HuH-7 (cell line): ENCODE results near the gene NKTR.

ENCODE experiments used
- DNase-seq: peaks from one replicate; pipeline ENCODE4 v3.0.0; 2011; ENCODE audit warnings: low spot score

The NKTR gene

DNA sequence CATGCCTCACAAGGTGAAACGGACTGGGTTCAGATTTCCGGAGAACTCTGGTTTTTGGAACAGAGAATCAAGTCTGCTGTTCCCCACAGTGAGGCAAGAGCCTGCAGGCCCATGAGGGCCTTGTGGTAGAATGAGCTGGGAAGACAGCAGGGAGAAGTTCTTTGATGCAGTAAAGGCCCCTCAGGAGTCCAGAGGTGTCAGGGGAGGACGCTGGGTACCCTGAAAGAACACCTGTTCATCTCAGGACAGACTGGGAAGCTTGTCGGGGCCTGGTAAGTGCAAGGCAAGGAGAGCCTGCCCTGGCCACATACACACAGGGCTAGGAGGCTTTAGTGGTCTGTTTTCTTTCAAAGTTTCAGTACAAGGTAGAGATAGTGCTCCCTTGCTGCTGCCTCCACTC lies 49.3 kb downstream of the NKTR start:
- no peak for DNase-seq

DNA sequence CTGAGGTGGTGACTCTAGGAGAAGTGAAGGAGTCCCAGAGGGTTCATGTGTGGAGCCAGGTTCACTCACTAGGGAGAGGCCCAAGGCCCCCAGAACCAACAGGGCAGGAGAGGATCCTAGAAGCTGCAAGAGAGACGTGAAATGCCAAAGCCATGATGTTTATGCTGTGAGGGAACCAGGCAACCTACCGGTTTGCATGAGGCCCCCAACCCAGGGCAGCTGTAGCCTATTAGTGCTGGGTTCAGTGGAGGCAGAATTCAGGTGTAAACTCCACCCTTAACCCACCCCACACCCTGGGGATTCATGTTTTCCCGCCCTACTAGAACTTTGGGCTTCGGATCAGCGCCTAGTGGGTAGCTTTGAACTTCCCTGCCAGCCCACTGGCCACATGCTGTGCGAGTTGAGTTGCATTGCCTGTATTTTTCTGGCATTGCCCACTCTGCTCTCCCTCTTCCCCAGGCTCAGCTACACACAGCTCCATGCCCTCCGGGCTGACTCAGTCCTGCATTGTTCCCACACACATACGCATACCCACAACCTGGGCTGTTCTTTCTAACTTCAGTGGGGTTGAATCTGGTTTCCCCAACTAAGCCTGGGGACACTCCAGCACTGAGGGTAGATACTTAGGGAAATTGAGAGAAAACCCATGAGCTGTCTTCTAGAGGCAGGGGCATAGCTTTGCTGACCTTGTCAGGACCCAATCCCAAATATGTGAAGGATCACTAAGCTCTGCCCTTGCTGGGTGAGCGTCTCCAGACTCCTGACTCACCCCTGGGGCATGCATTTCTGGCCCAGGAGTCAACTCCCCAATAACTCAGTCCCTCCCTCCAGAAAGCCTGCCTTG lies 51.0 kb downstream of the NKTR start:
- DNase-seq, result no peak

DNA sequence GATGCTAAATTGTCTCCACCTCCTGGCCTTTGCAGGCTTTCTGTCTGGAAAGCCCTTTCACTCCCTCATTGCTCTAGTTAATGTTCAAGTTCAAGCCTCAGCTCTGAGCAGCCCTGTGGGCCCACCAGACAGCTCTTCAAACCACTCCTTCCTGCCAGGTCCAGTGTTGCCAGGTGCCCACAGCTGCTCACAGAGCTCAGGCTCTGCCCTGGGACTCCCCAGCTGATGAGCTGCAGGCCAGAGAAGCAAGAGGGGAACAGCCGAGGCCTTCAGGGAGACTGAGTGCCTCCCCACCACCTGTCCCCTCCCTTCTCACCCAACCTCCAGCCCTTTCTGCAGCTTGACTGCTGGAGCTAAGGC lies 51.7 kb downstream of the NKTR start:
- DNase-seq, result peak; percentile 16

DNA sequence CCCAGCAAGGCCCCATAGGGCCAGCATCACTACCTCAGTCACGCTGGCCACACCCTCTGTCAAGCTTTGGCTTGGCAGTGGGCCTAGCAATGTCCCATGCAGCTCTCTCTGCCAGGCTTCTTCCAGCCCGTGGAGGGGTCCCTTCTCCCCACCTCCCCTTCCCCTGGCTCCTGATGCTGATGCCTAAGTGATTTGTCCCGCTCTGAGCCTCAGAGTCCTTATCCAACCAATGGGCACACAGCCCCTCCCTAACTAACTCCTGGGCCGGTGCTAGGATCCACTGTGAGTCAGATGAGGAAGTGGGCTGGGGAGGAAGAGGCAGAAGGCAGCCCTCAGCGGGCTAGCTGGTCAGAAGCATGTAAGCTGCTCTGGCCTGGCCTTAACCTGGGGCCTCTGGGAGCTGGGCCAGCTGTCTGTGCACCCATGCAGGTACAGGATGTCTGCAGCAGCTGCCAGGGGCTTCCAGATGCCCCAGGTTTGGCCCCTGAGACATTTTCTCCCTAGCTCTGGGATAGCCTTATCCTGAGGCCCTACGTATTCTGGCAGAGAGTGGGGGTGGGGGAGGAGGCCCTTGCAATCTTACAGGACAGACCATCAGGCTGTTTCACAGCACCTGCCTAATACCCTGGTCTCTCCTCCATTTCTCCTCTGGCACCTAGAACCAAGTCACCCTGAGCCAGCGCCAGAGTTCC lies 52.3 kb downstream of the NKTR start:
- peak; percentile 30 for DNase-seq

DNA sequence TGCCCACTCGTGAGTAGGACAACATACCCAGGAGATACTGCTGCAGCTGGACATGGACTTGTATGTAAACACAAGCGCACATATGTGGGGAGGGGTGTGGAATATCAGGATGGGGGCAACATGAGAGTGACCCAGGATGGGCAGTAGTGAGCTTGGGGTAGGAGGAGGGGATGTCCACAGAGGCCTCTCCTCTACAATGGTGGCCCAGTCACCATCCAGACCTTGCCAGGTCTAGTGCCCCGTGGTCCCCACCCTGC lies 52.7 kb downstream of the NKTR start:
- DNase-seq, result peak; percentile 22

DNA sequence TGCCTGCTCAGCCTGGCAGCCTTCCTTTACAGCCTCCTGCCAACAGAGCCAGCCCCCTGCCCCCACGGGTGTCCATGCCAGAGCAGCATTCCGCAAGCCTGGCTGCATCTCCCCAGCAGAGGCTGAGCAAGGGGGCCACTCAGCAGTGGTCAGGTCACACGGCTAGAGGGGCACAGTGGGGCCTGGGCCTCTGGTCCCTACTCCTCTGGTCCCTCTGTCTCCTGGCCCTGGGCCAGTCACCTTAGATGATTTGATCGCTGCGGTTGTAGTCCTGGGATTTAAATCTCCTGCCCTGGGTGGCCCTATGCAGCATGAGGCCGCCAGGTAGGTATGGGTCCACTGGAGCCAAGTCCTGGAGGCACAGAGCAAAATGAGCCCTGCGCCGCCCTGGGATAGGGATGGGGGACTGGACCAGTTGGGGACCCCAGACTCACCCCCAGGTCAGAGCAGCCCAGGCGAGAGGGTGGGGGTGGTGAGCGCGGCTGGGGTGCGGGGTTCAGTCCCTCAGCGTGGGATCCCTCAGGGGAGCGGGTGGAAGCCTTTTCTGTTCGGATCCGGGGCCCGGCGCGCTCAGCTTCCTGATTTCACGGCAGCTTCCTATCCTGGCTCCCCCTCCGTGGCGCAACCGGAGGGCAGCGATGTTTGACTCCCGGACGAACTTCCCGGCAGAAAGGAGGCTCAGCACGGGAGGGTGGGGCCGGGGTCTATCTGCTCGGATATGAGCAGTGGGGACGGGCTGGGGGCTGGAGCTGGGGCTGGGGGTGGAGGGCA lies 53.3 kb downstream of the NKTR start, which contains the start of gene ZBTB47:
TSS of gene ZBTB47 (plus strand) at position 138 of the 771 bp plus-strand sequence. CDS start 4,659 bp downstream, outside the sequence.
- peak; percentile 76 for DNase-seq

DNA sequence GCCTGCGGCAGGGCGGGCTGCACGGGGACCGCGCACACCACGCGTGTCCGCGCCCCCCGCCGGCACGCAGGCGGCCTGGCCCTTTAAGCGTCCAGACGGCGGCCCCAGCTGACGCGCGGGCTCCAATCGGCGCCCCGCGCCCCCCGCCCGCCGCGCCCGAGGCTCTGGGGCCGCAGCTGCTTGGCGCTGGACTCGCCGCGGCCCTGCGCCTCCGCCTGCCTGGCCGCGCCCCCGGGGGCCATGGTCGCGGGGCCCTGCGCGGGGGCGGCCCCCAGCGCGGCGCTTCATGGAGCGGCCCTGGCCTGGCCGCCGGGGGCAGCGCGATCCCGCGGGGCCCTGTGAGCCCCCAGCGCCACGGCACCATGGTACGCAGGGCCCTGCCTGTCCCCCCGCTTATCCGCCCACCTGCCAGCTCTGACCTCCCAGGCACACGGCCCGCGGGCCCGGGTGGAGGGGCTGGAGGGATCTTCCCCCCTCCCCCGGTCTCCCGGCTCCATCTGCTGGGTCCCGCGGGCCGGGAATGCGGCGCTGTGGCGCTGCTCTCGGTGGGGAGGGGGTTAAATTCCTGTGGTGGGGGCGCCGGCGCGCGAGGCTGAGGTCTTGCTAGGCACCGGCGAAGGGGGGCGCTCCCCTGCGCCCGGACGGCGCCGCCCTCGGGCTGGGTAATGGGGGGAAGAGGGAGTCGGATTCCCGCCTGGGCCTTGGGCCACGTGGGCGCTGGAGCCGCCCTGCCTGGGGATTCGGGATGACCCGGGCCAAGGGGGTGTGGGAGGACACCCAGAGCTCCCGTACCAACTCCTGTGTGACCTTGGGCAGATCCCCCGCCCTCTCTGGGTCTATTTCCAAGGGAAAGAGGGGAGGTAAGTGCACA lies 54.1 kb downstream of the NKTR start:
- peak; percentile 78 for DNase-seq

DNA sequence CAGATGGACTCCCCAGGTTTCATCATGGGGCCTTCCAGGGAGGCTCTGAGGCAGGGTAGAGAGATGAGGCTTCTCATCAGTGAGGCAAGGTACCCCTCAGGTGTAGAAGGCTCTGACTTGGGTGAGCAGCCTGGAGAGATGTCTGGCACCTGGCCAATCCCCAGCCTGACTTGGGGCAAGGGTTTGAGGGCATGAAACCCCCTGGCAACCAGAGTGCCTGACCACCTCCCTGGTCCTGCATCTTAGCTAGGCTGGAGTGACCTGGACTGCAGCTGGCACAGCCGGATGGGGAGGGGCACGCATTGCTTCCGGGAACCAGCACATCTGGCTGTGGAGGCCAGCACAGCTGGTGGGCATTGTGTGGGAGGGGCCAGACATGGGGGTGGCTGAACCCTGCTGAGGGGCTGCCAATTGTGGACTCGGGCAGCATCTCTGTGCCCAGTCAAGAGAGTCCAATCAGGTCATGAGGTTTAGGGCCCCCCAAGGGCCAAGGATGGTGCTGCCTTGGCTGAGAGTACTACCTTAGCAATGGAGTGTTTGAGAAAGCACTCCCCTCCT lies 54.9 kb downstream of the NKTR start:
- DNase-seq, result no peak

DNA sequence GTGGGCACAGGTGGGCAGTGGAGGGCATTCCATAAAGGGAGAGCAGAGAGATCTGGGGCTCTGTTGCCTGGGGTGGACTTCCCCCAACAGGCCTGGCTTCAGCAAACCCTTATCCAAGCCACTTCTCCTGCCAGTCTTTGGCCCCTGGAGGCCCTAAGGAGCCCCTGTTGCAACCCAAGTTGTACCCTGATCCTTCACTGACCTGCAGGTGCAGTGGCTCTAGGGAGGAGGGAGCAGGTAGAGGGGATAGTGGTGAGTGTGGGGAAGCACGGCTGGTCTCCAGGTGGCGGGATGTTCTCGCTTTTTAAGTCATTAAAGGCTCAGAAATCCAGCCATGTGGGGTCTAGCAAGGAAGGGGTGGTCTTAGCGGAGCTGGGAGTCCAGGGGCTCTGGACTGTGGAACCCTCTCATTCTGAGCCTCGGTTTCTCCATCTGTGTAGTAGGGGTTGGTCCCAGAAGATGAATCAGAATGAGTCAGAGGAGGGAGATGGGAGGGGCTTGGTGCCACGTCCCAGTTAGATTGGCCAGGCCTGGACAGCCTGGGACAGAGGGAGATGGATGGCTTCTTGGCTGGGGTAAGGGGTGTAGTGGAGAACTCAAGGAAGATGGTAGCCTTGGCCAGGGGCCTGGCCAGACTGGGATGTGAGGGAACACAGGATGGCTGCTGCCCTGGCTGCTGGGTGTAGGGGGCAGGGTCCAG lies 55.6 kb downstream of the NKTR start:
- DNase-seq, result peak; percentile 39

DNA sequence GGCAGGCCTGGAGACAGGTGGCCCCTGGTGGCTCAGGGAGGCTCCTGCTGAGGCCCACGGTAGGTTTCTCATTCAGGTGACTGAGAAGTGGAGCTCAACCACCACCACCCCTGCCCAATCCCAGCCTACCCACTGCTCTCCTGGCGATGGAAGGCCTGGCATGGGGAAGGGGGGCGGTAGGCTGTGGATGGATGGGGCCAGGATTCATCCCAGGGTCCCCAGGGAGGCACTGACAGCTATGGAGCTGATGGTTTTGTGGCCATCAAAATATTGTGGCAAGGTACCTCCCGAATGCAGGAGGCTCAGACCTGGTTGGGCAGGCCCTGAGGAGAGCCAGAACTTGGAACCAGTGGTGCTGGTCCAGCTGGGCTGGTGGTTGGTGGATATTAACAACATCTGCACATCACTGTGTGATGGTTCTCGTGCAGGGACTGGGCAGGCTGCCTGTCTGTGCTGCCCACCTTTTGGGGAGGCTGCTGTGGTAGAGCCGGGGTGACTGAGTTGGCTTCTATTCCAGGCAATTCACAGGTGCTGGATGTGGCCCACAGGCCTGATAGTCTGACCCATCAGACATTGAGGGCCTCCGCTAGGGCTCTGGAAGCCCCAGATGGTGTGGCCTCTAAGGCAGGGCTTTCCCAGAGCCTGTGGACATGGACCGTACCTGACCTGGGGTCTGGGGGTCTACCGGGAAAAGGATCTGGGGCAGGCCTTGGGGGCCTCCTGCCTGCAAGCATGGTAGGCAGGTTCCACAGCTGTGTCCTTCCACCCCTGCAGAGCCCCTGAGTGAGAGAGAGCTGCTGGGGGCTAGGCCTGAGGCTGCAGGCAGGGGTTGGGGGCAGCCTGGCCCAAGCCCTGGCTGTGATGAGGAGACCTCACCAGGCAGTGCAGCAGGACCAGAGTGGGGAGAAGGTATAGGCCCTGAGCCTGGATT lies 56.5 kb downstream of the NKTR start:
- peak; percentile 14 for DNase-seq

DNA sequence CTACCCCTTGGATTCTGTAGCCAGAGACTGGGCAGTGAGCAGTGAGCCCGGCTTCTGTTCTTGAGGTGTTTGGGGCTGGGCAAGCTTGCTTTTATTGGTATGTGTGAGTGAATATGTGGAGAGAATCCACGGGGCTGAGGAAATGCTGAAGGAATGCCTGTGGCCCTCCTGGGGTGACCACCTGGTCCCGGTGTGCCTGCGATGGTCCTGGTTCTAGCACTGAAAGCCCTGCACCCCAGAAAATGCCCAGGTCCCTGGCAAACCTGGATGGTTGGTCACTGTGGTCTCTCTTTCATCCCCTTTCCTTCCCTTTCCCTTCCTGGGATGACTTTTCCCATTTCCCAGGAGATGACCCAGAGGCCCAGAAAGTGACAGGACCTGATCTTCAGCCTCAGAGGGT lies 57.2 kb downstream of the NKTR start:
- DNase-seq, result no peak

DNA sequence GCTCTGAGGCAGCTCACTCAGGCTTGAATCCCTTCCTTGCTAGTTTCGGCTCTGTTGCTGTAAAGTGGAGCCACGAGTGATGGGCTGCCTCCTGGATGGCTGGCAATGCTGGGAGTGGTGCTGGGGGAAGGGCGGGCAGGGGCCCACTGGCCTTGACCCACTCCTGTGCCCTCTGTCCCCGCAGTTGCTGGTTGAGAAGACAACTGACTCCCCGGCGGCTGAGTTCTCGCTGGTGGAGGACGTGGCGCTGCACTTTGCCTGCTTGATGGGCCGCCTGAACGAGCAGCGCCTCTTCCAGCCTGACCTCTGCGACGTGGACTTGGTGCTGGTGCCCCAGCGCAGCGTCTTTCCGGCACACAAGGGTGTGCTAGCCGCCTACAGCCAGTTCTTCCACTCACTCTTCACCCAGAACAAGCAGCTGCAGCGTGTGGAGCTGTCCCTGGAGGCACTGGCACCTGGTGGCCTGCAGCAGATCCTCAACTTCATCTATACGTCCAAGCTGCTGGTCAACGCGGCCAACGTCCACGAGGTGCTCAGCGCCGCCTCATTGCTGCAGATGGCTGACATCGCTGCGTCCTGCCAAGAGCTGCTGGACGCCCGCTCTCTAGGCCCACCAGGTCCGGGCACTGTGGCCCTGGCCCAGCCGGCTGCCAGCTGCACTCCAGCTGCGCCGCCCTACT lies 57.7 kb downstream of the NKTR start:
- peak; percentile 13 for DNase-seq

DNA sequence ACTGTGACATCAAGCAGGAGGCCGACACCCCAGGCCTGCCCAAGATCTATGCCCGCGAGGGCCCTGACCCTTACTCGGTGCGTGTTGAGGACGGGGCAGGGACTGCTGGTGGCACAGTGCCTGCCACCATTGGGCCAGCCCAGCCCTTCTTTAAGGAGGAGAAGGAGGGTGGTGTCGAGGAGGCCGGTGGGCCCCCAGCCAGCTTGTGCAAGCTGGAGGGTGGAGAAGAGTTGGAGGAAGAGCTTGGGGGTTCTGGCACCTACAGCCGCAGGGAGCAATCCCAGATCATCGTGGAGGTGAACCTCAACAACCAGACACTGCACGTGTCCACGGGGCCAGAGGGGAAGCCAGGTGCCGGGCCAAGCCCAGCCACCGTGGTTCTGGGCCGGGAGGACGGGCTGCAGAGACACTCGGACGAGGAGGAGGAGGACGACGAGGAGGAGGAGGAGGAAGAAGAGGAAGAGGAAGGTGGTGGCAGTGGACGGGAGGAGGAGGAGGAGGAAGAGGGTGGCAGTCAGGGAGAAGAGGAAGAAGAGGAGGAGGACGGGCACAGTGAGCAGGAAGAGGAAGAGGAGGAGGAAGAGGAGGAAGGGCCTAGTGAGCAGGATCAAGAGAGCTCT lies 58.4 kb downstream of the NKTR start:
- DNase-seq, result no peak

DNA sequence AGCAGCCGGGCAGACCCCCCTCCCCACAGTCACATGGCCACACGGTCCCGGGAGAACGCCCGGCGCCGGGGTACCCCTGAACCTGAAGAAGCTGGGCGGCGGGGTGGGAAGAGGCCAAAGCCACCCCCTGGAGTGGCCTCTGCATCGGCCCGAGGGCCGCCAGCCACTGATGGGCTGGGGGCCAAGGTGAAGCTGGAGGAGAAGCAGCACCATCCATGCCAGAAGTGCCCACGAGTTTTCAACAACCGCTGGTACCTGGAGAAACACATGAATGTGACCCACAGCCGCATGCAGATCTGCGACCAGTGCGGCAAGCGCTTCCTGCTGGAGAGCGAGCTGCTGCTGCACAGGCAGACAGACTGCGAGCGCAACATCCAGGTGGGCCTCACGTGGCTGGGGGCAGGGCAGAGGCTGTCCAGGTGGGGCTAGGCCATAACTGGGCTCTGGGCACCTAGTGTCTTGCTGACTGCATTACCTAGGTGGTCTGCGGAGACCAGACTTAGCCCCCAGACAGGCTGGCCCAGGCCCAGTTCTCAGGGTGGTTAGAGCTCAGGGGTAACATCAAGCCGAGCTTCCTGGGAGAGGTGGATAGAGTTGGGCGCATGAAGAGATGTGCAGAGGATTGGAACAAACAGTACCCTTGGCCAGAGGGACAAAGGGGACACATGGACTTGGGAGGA lies 59.1 kb downstream of the NKTR start:
- DNase-seq, result peak; percentile 17

DNA sequence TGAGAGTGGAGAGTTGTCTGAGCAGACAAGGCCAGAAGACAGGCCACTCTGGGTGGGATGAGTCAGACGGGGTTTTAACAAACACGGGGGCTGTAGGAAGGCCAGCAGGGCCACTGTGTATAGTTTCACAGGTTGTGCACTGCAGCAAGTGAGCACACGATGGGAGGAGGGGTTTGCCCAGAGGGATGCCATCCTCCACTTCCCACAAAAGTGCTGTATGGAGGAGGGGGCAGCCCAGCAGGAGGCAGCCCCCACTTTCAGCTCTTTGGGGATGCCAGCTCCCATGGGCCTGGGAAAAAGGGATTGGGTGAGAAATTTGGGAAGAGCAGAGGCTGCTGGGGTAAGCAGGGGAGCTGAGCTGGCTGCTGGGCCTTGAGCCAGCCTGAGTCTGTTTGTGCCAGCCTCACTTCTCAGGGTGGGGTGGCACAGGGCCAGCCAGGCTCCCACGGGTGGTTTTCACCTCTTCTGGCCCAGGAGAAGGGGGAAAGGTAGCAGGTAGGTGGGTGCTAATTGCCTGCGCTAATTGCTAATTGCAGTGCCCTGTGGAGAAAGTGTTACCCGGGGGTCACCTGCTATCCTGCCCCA lies 59.7 kb downstream of the NKTR start:
- no peak for DNase-seq

DNA sequence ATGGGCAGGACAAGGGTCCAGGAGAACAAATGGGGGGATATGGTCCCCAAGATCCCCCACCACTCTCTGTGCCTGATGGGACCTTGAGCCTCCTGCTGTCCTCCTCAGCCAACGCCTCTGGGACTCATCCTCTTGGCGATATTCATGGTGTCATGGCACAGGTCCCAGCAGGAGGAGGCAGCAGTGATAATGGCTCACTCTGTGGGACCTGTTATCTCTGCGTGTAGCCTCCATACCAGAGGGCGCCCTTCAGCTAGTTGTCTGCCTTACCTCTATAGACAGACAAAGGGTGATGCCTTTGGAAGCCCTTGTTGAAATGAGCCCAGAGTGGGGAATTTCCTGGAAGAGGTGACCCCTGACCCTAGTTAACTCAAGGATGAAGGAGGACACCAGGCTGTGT lies 60.4 kb downstream of the NKTR start:
- DNase-seq, result peak; percentile 77

DNA sequence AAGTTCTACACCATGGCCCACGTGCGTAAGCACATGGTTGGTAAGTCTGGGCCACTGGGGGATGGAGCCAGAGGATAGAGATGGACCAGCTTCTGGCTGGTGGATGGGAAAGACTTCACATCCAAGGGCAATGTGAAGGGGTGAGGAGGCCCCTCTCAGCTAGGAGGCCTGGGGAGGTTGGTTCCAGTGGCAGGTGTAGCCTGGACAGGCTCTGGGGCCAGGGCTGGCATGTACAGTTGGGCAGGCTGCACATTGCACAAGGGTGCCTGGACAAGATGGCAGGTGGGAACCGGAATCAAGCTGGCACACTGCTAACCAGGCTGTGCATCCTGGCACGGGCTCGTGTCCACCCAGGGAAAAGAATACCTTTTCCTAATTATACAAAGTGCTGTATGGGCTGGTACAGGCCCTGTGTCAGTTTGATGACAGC lies 61.1 kb downstream of the NKTR start:
- DNase-seq, result no peak
